H9 (cell line): ENCODE results near the gene RNF213. TPM values are rescaled to one million over a fixed set of nuclear protein-coding genes. Genes with fewer than 3 reads are reported as not detected.

ENCODE experiments used
- DNase-seq: peaks from one replicate; pipeline ENCODE4 v3.0.0-alpha.2; 2017
- H2AFZ ChIP-seq: one replicate; pipeline ENCODE4 v1.6.1; 2013; ENCODE audit warnings: mild to moderate bottlenecking, low read length, control low read depth, moderate library complexity
- H2AK5ac ChIP-seq: 2 replicates; pipeline ENCODE4 v1.6.1; 2013; ENCODE audit warnings: low read length, control low read depth, mixed read lengths; ENCODE audit not compliant: insufficient read length
- H2BK120ac ChIP-seq: one replicate; pipeline ENCODE4 v1.6.1; 2013; ENCODE audit warnings: low read depth, mild to moderate bottlenecking, low read length, control low read depth, inconsistent platforms; ENCODE audit not compliant: poor library complexity, severe bottlenecking
- H2BK12ac ChIP-seq: 2 replicates; pipeline ENCODE4 v1.6.1; 2013; ENCODE audit warnings: low read length, control low read depth, mixed read lengths, low read depth; ENCODE audit not compliant: insufficient read length
- H2BK15ac ChIP-seq: 2 replicates; pipeline ENCODE4 v1.6.1; 2013; ENCODE audit warnings: low read depth, low read length, control low read depth
- H2BK20ac ChIP-seq: one replicate; pipeline ENCODE4 v1.6.1; 2013; ENCODE audit warnings: low read depth, mild to moderate bottlenecking, low read length, control low read depth, inconsistent platforms; ENCODE audit not compliant: poor library complexity, severe bottlenecking
- H2BK5ac ChIP-seq: 2 replicates; pipeline ENCODE4 v1.6.1; 2013; ENCODE audit warnings: low read length, control low read depth, mixed read lengths; ENCODE audit not compliant: insufficient read length
- H3K14ac ChIP-seq: 2 replicates; pipeline ENCODE4 v1.6.1; 2013; ENCODE audit warnings: low read length, control low read depth; ENCODE audit not compliant: insufficient read depth
- H3K18ac ChIP-seq: 2 replicates; pipeline ENCODE4 v1.6.1; 2013; ENCODE audit warnings: low read depth, mild to moderate bottlenecking, mixed read lengths, low read length, control low read depth; ENCODE audit not compliant: insufficient read length
- H3K23ac ChIP-seq: 2 replicates; pipeline ENCODE4 v1.6.1; 2013; ENCODE audit warnings: low read length, control low read depth, mixed read lengths, low read depth; ENCODE audit not compliant: insufficient read length
- H3K23me2 ChIP-seq: 2 replicates; pipeline ENCODE4 v1.6.1; 2013; ENCODE audit warnings: low read depth, mild to moderate bottlenecking, mixed read lengths, low read length, control low read depth; ENCODE audit not compliant: insufficient read length, poor library complexity, severe bottlenecking
- H3K27ac ChIP-seq: 2 replicates; pipeline ENCODE4 v1.5.1; 2013; ENCODE audit warnings: low read length, control low read depth, mixed read lengths, low read depth; ENCODE audit not compliant: insufficient read length
- H3K27me3 ChIP-seq: 2 replicates; pipeline ENCODE4 v1.6.1; 2013; ENCODE audit warnings: low read length, control low read depth, inconsistent platforms; ENCODE audit not compliant: insufficient read depth
- H3K4ac ChIP-seq: 2 replicates; pipeline ENCODE4 v1.6.1; 2013; ENCODE audit warnings: low read depth, mild to moderate bottlenecking, control low read depth, inconsistent platforms, low read length, moderate library complexity
- H3K4me1 ChIP-seq: 2 replicates; pipeline ENCODE4 v1.6.1; 2013; ENCODE audit warnings: low read length, control low read depth, inconsistent platforms; ENCODE audit not compliant: insufficient read depth
- H3K4me2 ChIP-seq: 2 replicates; pipeline ENCODE4 v1.6.1; 2013; ENCODE audit warnings: low read length, control low read depth, mixed read lengths; ENCODE audit not compliant: insufficient read length, insufficient read depth
- H3K56ac ChIP-seq: 2 replicates; pipeline ENCODE4 v1.6.1; 2013; ENCODE audit warnings: low read depth, mild to moderate bottlenecking, mixed read lengths, low read length, control low read depth; ENCODE audit not compliant: insufficient read length
- H3K79me1 ChIP-seq: 2 replicates; pipeline ENCODE4 v1.6.1; 2013; ENCODE audit warnings: low read depth, mild to moderate bottlenecking, moderate library complexity, low read length, control low read depth, inconsistent platforms; ENCODE audit not compliant: insufficient read depth, poor library complexity, severe bottlenecking
- H3K79me2 ChIP-seq: 2 replicates; pipeline ENCODE4 v1.6.1; 2013; ENCODE audit warnings: low read length, control low read depth, inconsistent platforms; ENCODE audit not compliant: insufficient read depth
- H3K9ac ChIP-seq: 2 replicates; pipeline ENCODE4 v1.6.1; 2013; ENCODE audit warnings: low read length, control low read depth, mixed read lengths; ENCODE audit not compliant: insufficient read length; ENCODE audit errors: extremely low read depth
- H3K9me3 ChIP-seq: one replicate; pipeline ENCODE4 v1.6.1; 2013; ENCODE audit warnings: low read depth, low read length, inconsistent platforms; ENCODE audit not compliant: control insufficient read depth
- H3T11ph ChIP-seq: one replicate; pipeline ENCODE4 v1.6.1; 2013; ENCODE audit warnings: mild to moderate bottlenecking, low read length, control low read depth, inconsistent platforms
- H4K20me1 ChIP-seq: one replicate; pipeline ENCODE4 v1.6.1; 2013; ENCODE audit not compliant: control insufficient read depth, insufficient read length, insufficient read depth
- H4K5ac ChIP-seq: 2 replicates; pipeline ENCODE4 v1.6.1; 2013; ENCODE audit warnings: low read depth, mild to moderate bottlenecking, mixed read lengths, low read length, control low read depth; ENCODE audit not compliant: insufficient read length
- H4K8ac ChIP-seq: replicated peaks from 2 replicates; pipeline ENCODE4 v1.6.1; 2013; ENCODE audit warnings: low read length, control low read depth, mixed read lengths, low read depth; ENCODE audit not compliant: insufficient read length
- H4K91ac ChIP-seq: 2 replicates; pipeline ENCODE4 v1.6.1; 2013; ENCODE audit warnings: low read depth, mild to moderate bottlenecking, moderate library complexity, mixed read lengths, low read length, control low read depth; ENCODE audit not compliant: insufficient read length
- H3K27ac Mint-ChIP-seq, 3 experiments: 2 replicates in 2 of 3; 3 replicates in 1 of 3; pipeline ENCODE4 v1.8.0; 2020 to 2021; ENCODE audit warnings: mixed read lengths in 3 of 3, mild to moderate bottlenecking in 1 of 3, moderate library complexity in 1 of 3
- H3K27me3 Mint-ChIP-seq: 2 replicates; pipeline ENCODE4 v1.8.0; 2021; ENCODE audit warnings: low read depth, mild to moderate bottlenecking, moderate library complexity, mixed read lengths
- H3K36me3 Mint-ChIP-seq, 3 experiments: 2 replicates in 2 of 3; 3 replicates in 1 of 3; pipeline ENCODE4 v1.8.0; 2020 to 2021; ENCODE audit warnings: low read depth in 3 of 3, mixed read lengths in 3 of 3; ENCODE audit not compliant: insufficient read depth in 1 of 3
- H3K4me1 Mint-ChIP-seq, 2 experiments: 2 replicates each; pipeline ENCODE4 v1.8.0; 2020; ENCODE audit warnings: mixed read lengths in 2 of 2
- H3K4me3 Mint-ChIP-seq, 2 experiments: 2 replicates in 1 of 2; 3 replicates in 1 of 2; pipeline ENCODE4 v1.8.0; 2020 to 2021; ENCODE audit warnings: mild to moderate bottlenecking in 2 of 2, mixed read lengths in 2 of 2, moderate library complexity in 1 of 2
- H3K9me3 Mint-ChIP-seq, 2 experiments: 2 replicates in 1 of 2; 3 replicates in 1 of 2; pipeline ENCODE4 v1.8.0; 2020; ENCODE audit warnings: mild to moderate bottlenecking in 2 of 2, mixed read lengths in 2 of 2, moderate library complexity in 1 of 2
- WGBS: extraction: QIAGEN DNeasy Blood & Tissue Kit; methylation state at CpG from one replicate; pipeline ENCODE4 v1.1.7; 2013; ENCODE audit warnings: missing lambda C conversion rate, low lambda C conversion rate, mixed read lengths; ENCODE audit not compliant: insufficient read length; ENCODE audit errors: extremely low coverage; 5-methylcytosine and 5-hydroxymethylcytosine counted together
- total RNA-seq: library from RNA; stranded (reverse); gene quantifications from 2 replicates; pipeline ENCODE4 v1.2.1, GENCODE V29; 2021
- TF ChIP-seq, protein P1 (sequence below): fragments of 200-600 bp; sonication (generic); conservative IDR thresholded peaks from 3 replicates; pipeline ENCODE4 v1.8.0; 2021; ENCODE audit warnings: antibody characterized with exemption, mild to moderate bottlenecking

Gene RNF213
- total RNA-seq, 1 experiment from 2014 or later = 34.3 TPM

DNA sequence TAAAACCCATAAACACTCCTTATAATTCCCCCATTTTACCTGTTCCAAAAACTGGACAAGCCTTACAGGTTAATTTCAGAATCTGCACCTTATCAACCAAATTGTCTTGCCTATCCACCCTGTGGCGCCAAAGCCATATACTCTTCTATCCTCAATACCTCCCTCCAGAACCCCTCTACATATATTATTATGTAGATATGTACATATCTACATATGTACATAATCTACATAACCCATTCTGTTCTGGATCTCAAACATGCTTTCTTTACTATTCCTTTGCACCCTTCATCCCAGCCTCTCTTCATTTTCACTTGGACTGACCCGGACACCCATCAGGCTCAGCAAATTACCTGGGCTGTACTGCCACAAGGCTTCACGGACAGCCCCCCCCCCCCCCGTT is 142.3 kb downstream of the RNF213 start:
- Histone ChIP-seq H3K4me2 (no peak overlapping the region), H4K8ac (no peak overlapping the region), H3T11ph (no peak overlapping the region), H3K56ac (no peak overlapping the region), H3K18ac (no peak overlapping the region), H3K27me3 (no peaks in the 10 kb centered on the region), H3K9ac (no peak overlapping the region), H3K4me1 (no peaks in the 10 kb centered on the region), H2AFZ (no peak overlapping the region), H3K14ac (no peak overlapping the region), H3K79me2 (no peaks in the 10 kb centered on the region), H3K79me1 (no peaks in the 10 kb centered on the region), H2BK15ac (no peak overlapping the region), H2BK120ac (no peak overlapping the region), H3K23me2 (no peaks in the 10 kb centered on the region), H3K4ac (no peak overlapping the region), H2BK12ac (no peak overlapping the region), H3K23ac (no peak overlapping the region), H3K9me3 (no peaks in the 10 kb centered on the region), H4K20me1 (no peaks in the 10 kb centered on the region), H2BK5ac (no peak overlapping the region), H4K91ac (no peak overlapping the region), H4K5ac (no peak overlapping the region), H2AK5ac (no peak overlapping the region), H3K27ac (no peak overlapping the region), H2BK20ac (no peak overlapping the region)
- Mint-ChIP-seq H3K36me3 (no peaks in the 10 kb centered on the region), H3K27ac (no peak overlapping the region), H3K9me3 (no peaks in the 10 kb centered on the region), H3K27me3 (peaks cover 11% of the 10 kb centered on the region), H3K4me3 (no peak overlapping the region), H3K4me1 (peaks cover 4 to 12% of the 10 kb centered on the region in 2 experiments; a peak in 3 of 4 replicates)
- DNase-seq = no peak
- TF ChIP-seq, protein P1, sequence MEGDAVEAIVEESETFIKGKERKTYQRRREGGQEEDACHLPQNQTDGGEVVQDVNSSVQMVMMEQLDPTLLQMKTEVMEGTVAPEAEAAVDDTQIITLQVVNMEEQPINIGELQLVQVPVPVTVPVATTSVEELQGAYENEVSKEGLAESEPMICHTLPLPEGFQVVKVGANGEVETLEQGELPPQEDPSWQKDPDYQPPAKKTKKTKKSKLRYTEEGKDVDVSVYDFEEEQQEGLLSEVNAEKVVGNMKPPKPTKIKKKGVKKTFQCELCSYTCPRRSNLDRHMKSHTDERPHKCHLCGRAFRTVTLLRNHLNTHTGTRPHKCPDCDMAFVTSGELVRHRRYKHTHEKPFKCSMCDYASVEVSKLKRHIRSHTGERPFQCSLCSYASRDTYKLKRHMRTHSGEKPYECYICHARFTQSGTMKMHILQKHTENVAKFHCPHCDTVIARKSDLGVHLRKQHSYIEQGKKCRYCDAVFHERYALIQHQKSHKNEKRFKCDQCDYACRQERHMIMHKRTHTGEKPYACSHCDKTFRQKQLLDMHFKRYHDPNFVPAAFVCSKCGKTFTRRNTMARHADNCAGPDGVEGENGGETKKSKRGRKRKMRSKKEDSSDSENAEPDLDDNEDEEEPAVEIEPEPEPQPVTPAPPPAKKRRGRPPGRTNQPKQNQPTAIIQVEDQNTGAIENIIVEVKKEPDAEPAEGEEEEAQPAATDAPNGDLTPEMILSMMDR = no peak
- no CpG with 5 or more reads among the region's 4 CpGs for WGBS
